Upper lobe of right lung (tissue), 1 donor: ENCODE measurements around the gene B3GAT1. TPM values are rescaled to one million over a fixed set of nuclear protein-coding genes. Genes with fewer than 3 reads are reported as not detected.

Experiments
- ATAC-seq: fragments of 200-7000 bp; cut with Tn5 transposase; one replicate; pipeline ENCODE4 v1.9.1; 2020; ENCODE audit warnings: mild to moderate bottlenecking, moderate library complexity
- DNase-seq: peaks from one replicate; pipeline ENCODE4 v3.0.0-alpha.2; 2020
- H3K27ac ChIP-seq: fragments of 200-600 bp; one replicate; pipeline ENCODE4 v1.8.0; 2022
- H3K27me3 ChIP-seq: fragments of 200-600 bp; one replicate; pipeline ENCODE4 v1.8.0; 2022; ENCODE audit warnings: mild to moderate bottlenecking
- H3K36me3 ChIP-seq: fragments of 200-600 bp; one replicate; pipeline ENCODE4 v1.8.0; 2022
- H3K4me1 ChIP-seq: fragments of 200-600 bp; one replicate; pipeline ENCODE4 v1.8.0; 2022
- H3K4me3 ChIP-seq: fragments of 200-600 bp; one replicate; pipeline ENCODE4 v1.8.0; 2022; ENCODE audit warnings: mild to moderate bottlenecking
- H3K9me3 ChIP-seq: fragments of 200-600 bp; one replicate; pipeline ENCODE4 v1.8.0; 2022
- intact Hi-C: fragments of 100-400 bp; cut with DNase I; formaldehyde crosslinking; loops from one replicate; pipeline ENCODE4 v1.11.0; 2022
- total RNA-seq: library from RNA; stranded (reverse); fragmentation: NEBNext Ultra II Directional; extraction: Animal tissue kit (Norgen Biotek cat#: 25700); gene quantifications from one replicate; pipeline ENCODE4 v1.2.1, GENCODE V29; 2021
- TF ChIP-seq, protein P1 (sequence below): fragments of 200-600 bp; IDR thresholded peaks from one replicate; pipeline ENCODE4 v1.8.0; 2022; ENCODE audit warnings: antibody characterized with exemption
- donor health status: DM: no; HTN: yes; CAD: no; lungs with severe emphysema.

Gene B3GAT1
- total RNA-seq, 1 donor from 2014 or later = 1.2 TPM

DNA sequence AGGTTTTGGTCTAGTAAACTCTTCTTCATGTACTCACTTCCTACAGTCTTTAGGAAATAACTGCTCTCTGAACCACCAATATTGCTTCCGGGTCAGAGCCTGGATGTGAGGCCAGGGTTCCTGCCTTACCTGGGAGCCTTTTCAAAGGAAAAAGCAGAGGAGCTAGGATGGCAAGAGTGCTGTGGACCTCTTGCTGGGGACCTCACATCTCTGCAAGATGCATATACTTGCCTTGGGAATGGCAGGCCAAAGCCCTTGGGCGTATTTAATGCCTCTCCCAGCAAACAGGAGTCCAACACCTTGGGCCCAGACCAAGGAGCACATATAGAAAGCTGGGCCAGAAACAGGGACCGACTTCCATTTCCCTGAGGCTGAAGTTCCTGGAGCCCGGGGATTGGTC, 75.0 kb downstream of the B3GAT1 start:
- H3K9me3 ChIP-seq = no peaks in the 10 kb centered on the region
- H3K27me3 ChIP-seq = peaks cover 5% of the 10 kb centered on the region
- H3K4me3 ChIP-seq = no peak overlapping the region
- TF ChIP-seq, protein P1, sequence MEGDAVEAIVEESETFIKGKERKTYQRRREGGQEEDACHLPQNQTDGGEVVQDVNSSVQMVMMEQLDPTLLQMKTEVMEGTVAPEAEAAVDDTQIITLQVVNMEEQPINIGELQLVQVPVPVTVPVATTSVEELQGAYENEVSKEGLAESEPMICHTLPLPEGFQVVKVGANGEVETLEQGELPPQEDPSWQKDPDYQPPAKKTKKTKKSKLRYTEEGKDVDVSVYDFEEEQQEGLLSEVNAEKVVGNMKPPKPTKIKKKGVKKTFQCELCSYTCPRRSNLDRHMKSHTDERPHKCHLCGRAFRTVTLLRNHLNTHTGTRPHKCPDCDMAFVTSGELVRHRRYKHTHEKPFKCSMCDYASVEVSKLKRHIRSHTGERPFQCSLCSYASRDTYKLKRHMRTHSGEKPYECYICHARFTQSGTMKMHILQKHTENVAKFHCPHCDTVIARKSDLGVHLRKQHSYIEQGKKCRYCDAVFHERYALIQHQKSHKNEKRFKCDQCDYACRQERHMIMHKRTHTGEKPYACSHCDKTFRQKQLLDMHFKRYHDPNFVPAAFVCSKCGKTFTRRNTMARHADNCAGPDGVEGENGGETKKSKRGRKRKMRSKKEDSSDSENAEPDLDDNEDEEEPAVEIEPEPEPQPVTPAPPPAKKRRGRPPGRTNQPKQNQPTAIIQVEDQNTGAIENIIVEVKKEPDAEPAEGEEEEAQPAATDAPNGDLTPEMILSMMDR = no peak
- DNase-seq (no peak), ATAC-seq (no peak)
- H3K4me1 ChIP-seq = no peaks in the 10 kb centered on the region
- no peaks in the 10 kb centered on the region for H3K36me3 ChIP-seq
- intact Hi-C loops = no loop called here
- H3K27ac ChIP-seq = no peak overlapping the region

DNA sequence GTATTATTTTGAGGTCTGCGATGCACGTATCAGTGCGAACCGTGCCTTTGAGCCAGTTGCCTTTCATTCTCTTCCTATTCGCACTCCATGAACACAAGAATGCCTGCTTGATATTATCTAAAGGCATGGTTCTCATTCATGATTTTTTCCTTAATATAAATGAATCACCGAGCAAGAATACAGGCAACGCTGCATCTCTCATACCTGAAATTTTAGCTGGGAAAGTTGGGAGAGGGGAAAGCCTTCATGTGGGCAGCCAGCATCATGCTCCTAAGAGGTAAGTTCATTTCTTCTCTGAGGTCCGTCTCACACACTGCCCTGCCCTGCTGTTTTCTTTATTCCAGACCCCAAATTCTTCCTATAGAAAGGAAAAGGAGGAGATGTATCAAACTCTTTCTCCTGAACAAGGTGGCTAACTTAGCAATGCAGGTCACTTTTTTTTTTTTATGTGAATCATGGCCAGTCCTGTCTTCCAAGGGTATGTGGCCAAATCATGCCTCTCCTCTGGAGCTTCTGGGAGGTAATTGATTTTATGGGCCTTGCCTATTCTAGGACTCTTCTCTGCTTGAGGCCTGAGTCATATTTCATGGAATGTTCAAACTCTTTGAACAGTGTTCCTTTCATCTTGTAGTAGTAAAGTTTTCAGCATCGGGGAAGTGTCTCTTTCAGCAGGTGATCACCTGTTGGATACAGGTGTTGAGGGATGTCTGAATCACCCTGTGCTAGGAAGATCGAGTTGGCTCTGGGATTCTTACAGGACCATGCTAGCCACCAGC, 77.1 kb downstream of the B3GAT1 start:
- no peaks in the 10 kb centered on the region for H3K4me1 ChIP-seq

GRCh38 chr11:134333946-134334345, 78.1 kb downstream of the B3GAT1 start:
- Histone ChIP-seq H3K27ac (no peak overlapping the region), H3K36me3 (no peaks in the 10 kb centered on the region), H3K4me1 (no peaks in the 10 kb centered on the region), H3K4me3 (no peak overlapping the region), H3K9me3 (no peaks in the 10 kb centered on the region), H3K27me3 (peaks cover 7% of the 10 kb centered on the region)
- no peak for DNase-seq
- intact Hi-C loops = no loop called here
- TF ChIP-seq, protein P1 = no peak
- peak; percentile 68 for ATAC-seq

More for the DNA sequence above, 77.1 kb downstream of the B3GAT1 start:
- TF ChIP-seq, protein P1 = no peak
- Histone ChIP-seq H3K9me3 (no peaks in the 10 kb centered on the region), H3K4me3 (no peak overlapping the region), H3K36me3 (no peaks in the 10 kb centered on the region), H3K27ac (no peak overlapping the region), H3K27me3 (peaks cover 7% of the 10 kb centered on the region)
- ATAC-seq = no peak
- DNase-seq = no peak
- intact Hi-C loops = no loop called here

DNA sequence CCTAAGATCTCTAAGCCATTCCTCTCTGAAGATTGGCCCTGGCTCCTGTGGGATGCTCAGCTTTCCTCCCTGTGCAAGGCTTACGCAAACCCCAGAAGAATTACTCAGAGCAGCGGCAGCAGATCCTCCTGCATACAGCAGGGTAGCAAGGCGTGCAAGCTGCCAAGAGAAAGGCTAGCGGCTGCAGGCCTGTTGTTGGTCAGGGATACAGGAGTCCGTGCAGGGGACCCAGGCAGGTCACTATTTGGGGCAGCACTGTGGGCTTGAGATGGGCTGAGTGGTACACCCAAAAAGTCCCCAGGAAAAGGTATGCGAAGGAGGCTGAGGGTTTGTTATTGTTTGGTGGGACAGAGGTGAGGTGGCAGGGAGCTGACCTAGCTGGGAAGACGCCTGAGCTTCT, 78.7 kb downstream of the B3GAT1 start:
- no peak for ATAC-seq
- Histone ChIP-seq H3K36me3 (no peaks in the 10 kb centered on the region), H3K4me1 (no peaks in the 10 kb centered on the region), H3K9me3 (no peaks in the 10 kb centered on the region), H3K27ac (no peak overlapping the region), H3K4me3 (no peak overlapping the region), H3K27me3 (peaks cover 7% of the 10 kb centered on the region)
- intact Hi-C loops = no loop called here
- no peak for DNase-seq
- TF ChIP-seq, protein P1 = no peak

DNA sequence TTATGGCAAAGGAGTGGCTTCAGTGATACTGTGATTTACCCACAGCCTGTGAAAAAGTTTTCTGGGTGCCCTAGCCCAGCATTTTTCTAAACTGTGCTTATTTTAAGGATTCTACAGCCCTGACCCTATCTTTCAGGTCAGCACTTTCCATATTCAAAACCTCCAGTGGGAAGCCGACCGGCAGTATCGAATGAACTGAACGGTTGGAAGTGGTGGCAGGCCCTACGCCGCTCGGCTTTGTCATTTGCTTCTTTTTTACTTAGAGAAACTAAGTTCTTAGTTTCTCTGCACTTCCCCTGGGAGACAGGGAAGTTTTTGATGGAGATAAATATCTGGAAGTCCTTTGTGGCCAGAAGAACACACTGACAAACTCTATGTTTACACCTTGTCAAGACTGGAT, 79.3 kb downstream of the B3GAT1 start:
- no peaks in the 10 kb centered on the region for H3K9me3 ChIP-seq
- intact Hi-C loops = no loop called here
- no peak overlapping the region for H3K4me3 ChIP-seq
- TF ChIP-seq, protein P1 = no peak
- ATAC-seq (no peak), DNase-seq (no peak)
- no peaks in the 10 kb centered on the region for H3K4me1 ChIP-seq
- no peak overlapping the region for H3K27ac ChIP-seq
- H3K27me3 ChIP-seq = peaks cover 7% of the 10 kb centered on the region
- H3K36me3 ChIP-seq = no peaks in the 10 kb centered on the region
